Activated T-helper 17 cell treated with anti-CD3 and anti-CD28 coated beads, Interleukin-2, amount 50 U/mL, for 72 hours (primary cell): ENCODE data around the gene KRTAP10-6. TPM values are rescaled to one million over a fixed set of nuclear protein-coding genes. Genes with fewer than 3 reads are reported as not detected.
"Not testable (repeated sequence)": the region's sequence is repeated elsewhere in the genome, so short reads cannot be mapped to it uniquely, and the experiment has no call there.

Source experiments
- ATAC-seq: fragments of 150-1000 bp; cut with Tn5 transposase; replicated peaks from 2 replicates; pipeline ENCODE4 v1.10.0; 2021; ENCODE audit warnings: mild to moderate bottlenecking, moderate library complexity
- H3K27ac Mint-ChIP-seq: one replicate; pipeline ENCODE4 v1.8.0; 2022; ENCODE audit warnings: mixed read lengths
- H3K27me3 Mint-ChIP-seq: one replicate; pipeline ENCODE4 v1.8.0; 2022; ENCODE audit warnings: mixed read lengths
- H3K36me3 Mint-ChIP-seq: one replicate; pipeline ENCODE4 v1.8.0; 2022; ENCODE audit warnings: low read depth, mild to moderate bottlenecking, mixed read lengths
- H3K4me1 Mint-ChIP-seq: one replicate; pipeline ENCODE4 v1.8.0; 2022; ENCODE audit warnings: mixed read lengths
- H3K4me3 Mint-ChIP-seq: one replicate; pipeline ENCODE4 v1.8.0; 2022; ENCODE audit warnings: mild to moderate bottlenecking, mixed read lengths
- H3K9me3 Mint-ChIP-seq: one replicate; pipeline ENCODE4 v1.8.0; 2022; ENCODE audit warnings: mixed read lengths
- total RNA-seq, 2 donors: library from RNA; stranded (reverse); gene quantifications; one replicate each; pipeline ENCODE4 v1.2.3, GENCODE V29; 2022

Gene KRTAP10-6
- total RNA-seq, 2 donors from 2014 or later, result not detected

DNA sequence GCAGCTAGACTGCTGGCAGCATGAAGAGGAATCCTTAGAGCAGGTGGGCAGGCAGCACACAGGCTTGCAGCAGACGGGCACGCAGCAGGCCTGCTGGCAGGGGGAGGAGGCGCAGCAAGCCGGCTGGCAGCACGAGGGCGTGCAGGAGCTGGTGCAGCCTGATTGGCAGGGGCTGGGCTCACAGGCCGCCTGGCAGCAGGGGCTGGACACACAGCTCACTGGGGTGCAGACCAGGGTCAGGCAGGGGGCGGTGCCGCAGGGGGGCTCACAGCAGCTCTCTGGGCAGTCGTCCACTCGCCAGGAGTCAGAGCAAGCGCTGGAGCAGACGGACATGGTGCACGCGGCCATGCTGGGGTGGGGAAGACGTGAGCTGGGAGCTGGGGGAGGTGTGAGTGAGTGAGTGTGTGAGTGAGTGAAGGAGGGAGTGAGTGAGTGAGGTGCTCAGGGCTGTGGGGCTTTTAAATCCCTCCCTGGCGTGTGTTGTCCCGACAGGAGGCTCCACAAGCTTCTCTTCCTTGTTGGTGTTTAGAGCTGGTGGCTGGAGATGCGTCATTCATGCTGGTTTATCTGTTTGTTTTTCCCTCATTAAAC lies 12.0 kb downstream of the KRTAP10-6 start, which contains the start of gene KRTAP10-5:
Gene KRTAP10-5 (minus strand): TSS at position 374 of the 591 bp plus-strand sequence. CDS start 26 bp downstream, at position 348.
- H3K27ac Mint-ChIP-seq, H3K27me3 Mint-ChIP-seq, H3K4me3 Mint-ChIP-seq, H3K36me3 Mint-ChIP-seq, H3K4me1 Mint-ChIP-seq, ATAC-seq: not testable (repeated sequence)
- H3K9me3 Mint-ChIP-seq, result peaks cover 17% of the 10 kb centered on the region

DNA sequence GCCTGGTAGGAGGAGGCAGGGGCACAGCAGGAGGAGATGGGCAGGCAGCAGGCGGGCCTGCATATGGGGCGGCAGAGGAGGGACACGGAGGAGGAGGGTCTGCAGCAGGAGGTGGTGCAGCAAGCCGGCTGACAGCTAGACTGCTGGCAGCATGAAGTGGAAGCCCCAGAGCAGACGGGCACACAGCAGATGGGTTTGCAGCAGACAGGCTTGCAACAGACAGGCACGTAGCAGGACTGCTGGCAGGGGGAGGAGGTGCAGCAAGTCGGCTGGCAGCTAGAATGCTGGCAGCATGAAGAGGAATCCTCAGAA lies 12.5 kb downstream of the KRTAP10-6 start:
- no peak for ATAC-seq

DNA sequence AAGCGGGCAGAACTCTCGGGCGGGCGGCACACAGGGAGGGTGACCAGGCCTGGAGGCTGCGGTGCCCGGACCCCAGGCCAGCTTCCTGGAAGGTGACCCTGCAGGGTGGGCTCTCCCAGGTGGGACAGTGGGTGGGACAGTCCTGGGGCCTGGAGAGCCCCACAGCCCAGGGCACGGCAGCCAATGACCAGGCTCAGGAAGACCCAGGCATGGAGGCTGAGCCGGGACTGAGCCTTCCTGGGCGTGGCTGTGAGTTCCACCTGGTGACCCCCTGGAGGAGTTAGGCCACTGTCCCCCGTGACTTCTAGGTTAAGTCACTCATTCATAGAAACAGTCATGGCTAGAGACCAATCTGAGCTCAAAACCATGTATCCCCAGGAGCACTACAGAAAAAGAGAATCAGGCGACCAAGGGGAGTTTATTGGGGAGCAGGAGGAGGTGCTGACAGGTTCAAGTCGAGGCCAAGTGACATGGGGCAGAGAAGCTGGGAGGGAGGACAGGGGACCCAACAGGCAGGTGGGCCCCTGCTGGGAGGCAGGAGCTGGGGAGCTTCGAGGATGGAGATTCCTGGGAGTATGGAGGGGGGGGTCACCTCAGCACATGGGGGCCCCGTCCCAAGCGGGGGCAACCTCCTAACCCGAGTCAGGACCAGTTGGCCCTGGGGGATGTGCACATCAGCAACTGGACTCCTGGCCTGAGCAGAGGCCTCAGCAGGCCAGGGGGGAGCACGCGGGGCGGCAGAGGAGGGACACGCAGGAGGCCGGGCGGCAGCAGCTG lies 13.1 kb downstream of the KRTAP10-6 start:
- ATAC-seq, result no peak
- no peaks in the 10 kb centered on the region for H3K27me3 Mint-ChIP-seq
- H3K4me3 Mint-ChIP-seq, result no peak overlapping the region
- H3K36me3 Mint-ChIP-seq, result no peaks in the 10 kb centered on the region
- H3K4me1 Mint-ChIP-seq, result no peaks in the 10 kb centered on the region
- H3K9me3 Mint-ChIP-seq, result peaks cover 17% of the 10 kb centered on the region
- no peak overlapping the region for H3K27ac Mint-ChIP-seq

More for the DNA sequence above, 12.5 kb downstream of the KRTAP10-6 start:
- Mint-ChIP-seq H3K9me3 (peaks cover 17% of the 10 kb centered on the region), H3K27me3 (no peaks in the 10 kb centered on the region), H3K4me1 (no peaks in the 10 kb centered on the region), H3K36me3 (no peaks in the 10 kb centered on the region), H3K27ac (no peak overlapping the region), H3K4me3 (no peak overlapping the region)

DNA sequence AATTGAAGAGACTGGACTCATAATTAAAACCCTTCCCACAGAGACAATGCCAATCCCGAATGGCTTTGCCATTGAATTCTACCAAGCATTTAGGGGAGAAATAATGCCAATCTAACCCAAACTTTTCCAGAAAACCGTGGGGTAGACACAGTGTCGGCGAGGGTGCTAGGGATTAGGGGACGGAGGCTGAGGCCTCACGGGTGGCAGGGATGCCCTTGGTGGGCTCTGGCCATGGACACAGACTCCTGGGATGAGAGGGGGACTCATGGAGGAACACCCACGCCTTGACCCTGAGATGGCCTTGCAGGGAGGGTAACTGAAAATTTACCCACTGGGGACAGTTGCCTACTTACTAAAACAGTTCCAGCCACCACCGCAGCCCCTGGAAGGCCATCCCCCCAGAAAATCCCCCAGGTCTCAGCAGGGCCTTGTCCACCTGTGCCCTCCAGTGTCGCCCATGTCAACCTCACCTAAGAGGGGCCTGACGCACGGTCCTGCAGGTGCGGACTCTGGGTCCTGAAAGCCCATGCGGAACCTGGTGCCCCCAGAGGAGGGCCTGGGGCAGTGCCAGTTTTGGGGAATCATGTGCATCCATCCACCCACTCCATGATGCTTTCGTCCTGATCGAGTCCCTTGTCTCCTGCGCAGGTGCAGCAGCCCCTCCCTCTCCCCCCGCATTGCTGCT lies 13.8 kb downstream of the KRTAP10-6 start:
- Mint-ChIP-seq H3K27ac (no peak overlapping the region), H3K27me3 (no peaks in the 10 kb centered on the region), H3K4me3 (no peak overlapping the region), H3K36me3 (no peaks in the 10 kb centered on the region), H3K9me3 (peaks cover 17% of the 10 kb centered on the region), H3K4me1 (no peaks in the 10 kb centered on the region)
- no peak for ATAC-seq

DNA sequence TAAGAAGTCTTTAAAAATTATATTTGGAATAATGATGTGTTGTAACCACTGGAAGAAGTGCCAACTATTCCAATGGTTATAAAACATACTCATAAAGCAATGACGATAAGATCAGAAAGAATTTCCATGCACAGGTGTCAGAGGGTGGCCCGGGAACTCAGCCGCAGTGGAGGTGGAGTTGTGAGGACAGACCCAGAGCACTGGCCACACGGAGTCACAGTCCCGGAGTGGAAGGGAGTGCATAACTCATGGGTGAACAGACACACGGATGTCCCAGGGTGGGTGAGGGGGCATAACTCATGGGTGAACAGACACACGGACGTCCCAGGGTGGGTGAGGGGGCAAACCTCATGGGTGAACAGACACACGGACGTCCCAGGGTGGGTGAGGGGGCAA lies 16.3 kb downstream of the KRTAP10-6 start:
- Mint-ChIP-seq H3K36me3 (no peaks in the 10 kb centered on the region), H3K27me3 (peaks cover 3% of the 10 kb centered on the region), H3K4me3 (no peak overlapping the region), H3K4me1 (no peaks in the 10 kb centered on the region), H3K27ac (no peak overlapping the region), H3K9me3 (peaks cover 9% of the 10 kb centered on the region)
- no peak for ATAC-seq

DNA sequence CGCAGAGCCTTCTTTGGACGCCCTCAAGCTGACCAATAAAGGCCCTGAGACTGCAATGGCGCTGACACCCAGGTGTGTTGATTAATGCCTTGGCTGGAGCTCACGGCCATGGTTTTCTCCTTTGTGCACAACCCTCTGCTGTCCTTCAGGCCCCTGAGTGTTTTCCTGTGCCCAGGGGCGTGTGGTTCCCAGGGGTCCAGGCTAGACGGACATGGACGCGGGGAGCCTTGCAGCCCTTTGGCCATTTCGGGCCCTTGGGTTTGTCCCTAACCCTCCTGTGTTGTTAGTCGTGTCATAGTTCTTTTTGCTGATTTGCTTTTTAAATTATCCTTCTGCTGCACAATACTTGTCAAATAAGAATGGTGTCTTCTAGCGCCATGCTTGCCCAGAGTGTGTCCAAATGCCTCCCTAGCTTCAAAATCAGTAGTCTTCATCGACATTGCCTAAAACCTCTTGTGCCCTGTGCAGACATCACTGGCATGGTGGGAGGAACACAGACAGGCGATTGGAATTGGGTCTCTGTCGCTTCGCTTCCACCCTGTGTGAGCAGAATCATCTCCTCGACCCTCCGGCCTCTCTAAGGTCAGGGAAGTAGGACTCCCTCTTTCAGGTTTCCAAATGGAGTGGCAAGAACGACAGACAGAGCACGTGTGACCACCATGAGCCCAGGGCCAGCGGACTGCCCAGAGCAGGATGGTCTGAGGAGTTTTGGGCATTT lies 16.8 kb downstream of the KRTAP10-6 start:
- Mint-ChIP-seq H3K36me3 (no peaks in the 10 kb centered on the region), H3K4me1 (no peaks in the 10 kb centered on the region), H3K4me3 (no peak overlapping the region)

DNA sequence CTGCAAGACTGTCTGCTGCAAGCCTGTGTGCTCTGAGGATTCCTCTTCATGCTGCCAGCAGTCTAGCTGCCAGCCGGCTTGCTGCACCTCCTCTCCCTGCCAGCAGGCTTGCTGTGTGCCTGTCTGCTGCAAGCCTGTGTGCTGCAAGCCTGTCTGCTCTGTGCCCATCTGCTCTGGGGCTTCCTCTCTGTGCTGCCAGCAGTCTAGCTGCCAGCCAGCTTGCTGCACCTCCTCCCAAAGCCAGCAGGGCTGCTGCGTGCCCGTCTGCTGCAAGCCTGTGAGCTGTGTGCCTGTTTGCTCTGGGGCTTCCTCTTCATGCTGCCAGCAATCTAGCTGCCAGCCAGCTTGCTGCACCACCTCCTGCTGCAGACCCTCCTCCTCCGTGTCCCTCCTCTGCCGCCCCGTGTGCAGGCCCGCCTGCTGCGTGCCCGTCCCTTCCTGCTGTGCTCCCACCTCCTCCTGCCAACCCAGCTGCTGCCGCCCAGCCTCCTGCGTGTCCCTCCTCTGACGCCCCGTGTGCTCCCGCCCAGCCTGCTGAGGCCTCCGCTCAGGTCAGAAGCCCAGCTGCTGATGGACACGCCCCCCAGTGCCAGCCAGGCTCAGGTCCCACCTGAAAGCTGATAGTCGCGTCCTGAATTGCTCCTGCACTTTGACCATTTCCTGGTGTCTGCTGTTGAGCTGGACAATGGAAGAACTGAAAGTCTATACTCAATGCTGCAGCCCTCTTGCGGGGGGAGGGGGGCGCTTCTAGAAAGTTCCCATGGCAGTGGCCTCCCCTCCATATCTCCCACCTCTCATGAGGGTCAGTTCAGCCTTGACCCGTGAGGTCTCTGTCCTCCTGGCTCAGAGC lies 17.6 kb downstream of the KRTAP10-6 start:
- no peak for ATAC-seq
- Mint-ChIP-seq H3K4me1 (no peaks in the 10 kb centered on the region), H3K4me3 (no peak overlapping the region), H3K9me3 (peaks cover 7% of the 10 kb centered on the region), H3K27ac (peak overlapping the region; percentile 48), H3K36me3 (no peaks in the 10 kb centered on the region), H3K27me3 (peaks cover 3% of the 10 kb centered on the region)

More for the DNA sequence above, 16.8 kb downstream of the KRTAP10-6 start:
- no peak for ATAC-seq
- H3K27ac Mint-ChIP-seq, result peak overlapping the region; percentile 48
- H3K9me3 Mint-ChIP-seq, result peaks cover 7% of the 10 kb centered on the region
- peaks cover 3% of the 10 kb centered on the region for H3K27me3 Mint-ChIP-seq

DNA sequence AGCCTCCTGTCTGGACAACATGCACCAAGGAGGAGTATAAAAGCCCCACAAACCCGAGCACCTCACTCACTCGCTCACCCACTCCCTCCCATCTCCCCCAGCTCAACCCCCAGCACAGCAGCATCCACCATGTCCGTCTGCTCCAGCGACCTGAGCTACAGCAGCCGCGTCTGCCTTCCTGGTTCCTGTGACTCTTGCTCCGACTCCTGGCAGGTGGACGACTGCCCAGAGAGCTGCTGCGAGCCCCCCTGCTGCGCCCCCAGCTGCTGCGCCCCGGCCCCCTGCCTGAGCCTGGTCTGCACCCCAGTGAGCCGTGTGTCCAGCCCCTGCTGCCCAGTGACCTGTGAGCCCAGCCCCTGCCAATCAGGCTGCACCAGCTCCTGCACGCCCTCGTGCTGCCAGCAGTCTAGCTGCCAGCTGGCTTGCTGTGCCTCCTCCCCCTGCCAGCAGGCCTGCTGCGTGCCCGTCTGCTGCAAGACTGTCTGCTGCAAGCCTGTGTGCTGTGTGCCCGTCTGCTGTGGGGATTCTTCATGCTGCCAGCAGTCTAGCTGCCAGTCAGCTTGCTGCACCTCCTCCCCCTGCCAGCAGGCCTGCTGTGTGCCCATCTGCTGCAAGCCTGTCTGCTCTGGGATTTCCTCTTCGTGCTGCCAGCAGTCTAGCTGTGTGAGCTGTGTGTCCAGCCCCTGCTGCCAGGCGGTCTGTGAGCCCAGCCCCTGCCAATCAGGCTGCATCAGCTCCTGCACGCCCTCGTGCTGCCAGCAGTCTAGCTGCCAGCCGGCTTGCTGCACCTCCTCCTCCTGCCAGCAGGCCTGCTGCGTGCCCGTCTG lies 18.5 kb downstream of the KRTAP10-6 start, which contains the start of gene KRTAP10-4:
Gene KRTAP10-4 (plus strand): TSS at position 100 of the 827 bp plus-strand sequence. CDS start 30 bp downstream, at position 130.
- H3K27me3 Mint-ChIP-seq, H3K36me3 Mint-ChIP-seq, H3K27ac Mint-ChIP-seq, H3K9me3 Mint-ChIP-seq, H3K4me3 Mint-ChIP-seq, H3K4me1 Mint-ChIP-seq, ATAC-seq: not testable (repeated sequence)

DNA sequence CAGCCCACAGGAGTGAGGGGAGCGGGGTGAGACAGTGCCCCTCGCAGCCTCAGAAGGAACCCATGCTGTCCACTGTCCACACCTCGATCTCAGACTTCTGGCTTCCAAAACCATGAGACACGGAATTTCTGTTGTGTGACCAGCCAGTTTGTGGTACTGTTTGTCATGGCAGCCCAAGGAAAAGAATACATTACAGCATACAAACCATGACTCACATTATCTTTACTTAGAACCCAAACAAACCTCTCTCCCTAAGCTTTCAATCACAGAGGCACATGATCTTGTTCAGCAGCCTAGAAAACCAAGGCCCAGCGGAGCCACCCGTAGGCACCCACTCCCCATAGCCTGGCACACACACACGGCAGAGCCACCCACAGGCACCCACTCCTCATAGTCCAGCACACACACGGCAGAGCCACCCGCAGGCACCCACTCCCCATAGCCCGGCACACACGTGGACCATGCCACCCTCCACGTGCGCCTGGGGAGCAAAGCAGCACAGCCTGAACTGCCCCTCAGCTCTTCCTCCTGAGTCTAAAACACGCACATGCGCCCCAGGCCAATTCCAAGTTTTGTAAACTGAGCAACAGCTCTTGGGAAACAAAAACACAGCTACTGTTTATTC lies 19.2 kb downstream of the KRTAP10-6 start:
- no peak overlapping the region for H3K4me3 Mint-ChIP-seq

DNA sequence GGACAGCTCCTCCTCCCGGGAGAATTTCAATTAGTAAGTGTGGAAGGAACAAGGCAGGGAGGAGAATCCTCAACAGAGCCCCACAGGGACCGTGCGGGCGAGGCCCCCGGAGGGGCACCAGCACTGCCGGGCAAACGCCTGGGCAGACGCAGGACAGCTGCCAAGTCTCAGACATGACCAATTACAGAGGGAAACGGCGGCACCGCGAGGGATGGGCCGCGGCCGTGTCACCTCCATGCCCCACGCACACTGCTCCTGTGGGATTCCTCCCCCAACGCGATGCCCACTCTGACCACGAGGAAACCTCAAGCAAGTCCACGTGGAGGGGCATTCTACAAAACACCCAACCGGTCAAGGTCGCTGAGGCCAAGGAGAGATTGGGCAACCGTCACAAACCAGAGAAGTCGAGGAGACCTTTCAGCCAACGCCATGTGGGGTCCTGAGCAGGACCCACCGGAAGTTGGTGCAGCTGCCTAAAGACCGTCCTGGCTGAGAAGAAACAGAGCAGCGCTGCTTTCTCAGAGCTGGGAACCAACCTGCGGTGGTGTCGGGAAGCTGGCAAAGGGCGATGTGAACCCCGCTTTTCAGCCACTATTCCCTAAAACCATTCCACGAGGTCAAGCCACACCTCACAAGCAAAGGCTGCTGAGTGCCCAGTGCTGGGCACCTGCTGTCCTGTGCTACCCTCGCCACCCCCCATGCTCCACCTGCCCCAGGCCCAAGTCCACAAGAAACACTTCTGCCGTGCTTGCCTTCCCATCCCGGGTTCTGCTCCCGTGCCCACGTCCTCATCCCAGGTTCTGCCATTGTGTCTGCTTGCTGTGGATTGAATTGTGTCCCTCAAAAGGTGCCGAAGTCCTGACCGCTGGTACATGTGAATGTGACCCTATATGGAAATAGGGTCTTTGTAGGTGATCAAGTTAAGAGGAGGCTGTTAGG lies 20.2 kb downstream of the KRTAP10-6 start:
- ATAC-seq, result no peak
- Mint-ChIP-seq H3K9me3 (peaks cover 4% of the 10 kb centered on the region), H3K4me1 (no peaks in the 10 kb centered on the region), H3K27ac (no peak overlapping the region), H3K36me3 (no peaks in the 10 kb centered on the region), H3K4me3 (no peak overlapping the region), H3K27me3 (peaks cover 3% of the 10 kb centered on the region)

More for the DNA sequence above, 19.2 kb downstream of the KRTAP10-6 start:
- no peak overlapping the region for H3K27ac Mint-ChIP-seq
- peaks cover 3% of the 10 kb centered on the region for H3K27me3 Mint-ChIP-seq
- peaks cover 7% of the 10 kb centered on the region for H3K9me3 Mint-ChIP-seq
- no peaks in the 10 kb centered on the region for H3K36me3 Mint-ChIP-seq
- ATAC-seq, result no peak
- H3K4me1 Mint-ChIP-seq, result no peaks in the 10 kb centered on the region

DNA sequence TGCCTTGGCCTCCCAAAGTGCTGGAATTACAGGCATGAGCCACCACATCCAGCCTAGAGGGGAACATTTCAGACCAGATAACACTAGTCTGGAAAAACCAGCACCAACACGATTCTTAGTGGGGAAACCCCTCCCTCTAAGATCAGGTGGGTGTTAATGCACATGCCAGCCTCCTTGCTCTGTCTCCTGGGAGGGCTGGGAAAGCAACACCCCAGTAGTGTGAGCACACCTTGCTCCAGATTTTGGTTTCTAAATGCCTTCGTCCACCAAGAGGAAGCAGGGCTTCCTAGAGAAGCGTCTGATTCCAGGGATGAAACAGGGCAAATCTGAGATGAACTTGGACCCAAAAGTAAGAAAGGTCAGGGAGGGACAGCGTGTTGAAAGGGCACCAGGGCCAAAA lies 21.0 kb downstream of the KRTAP10-6 start:
- no peaks in the 10 kb centered on the region for H3K9me3 Mint-ChIP-seq
- no peak overlapping the region for H3K4me3 Mint-ChIP-seq
- no peaks in the 10 kb centered on the region for H3K36me3 Mint-ChIP-seq
- no peaks in the 10 kb centered on the region for H3K4me1 Mint-ChIP-seq
- no peak for ATAC-seq
- no peak overlapping the region for H3K27ac Mint-ChIP-seq
- peaks cover 3% of the 10 kb centered on the region for H3K27me3 Mint-ChIP-seq
